Measurements from ENCODE around the gene KCMF1. TPM values are rescaled to one million over a fixed set of nuclear protein-coding genes. Genes with fewer than 3 reads are reported as not detected.

KCMF1 gene
- total and polyA plus RNA-seq, 2 of the 13 experiments (the other 11 are each of a cell fraction or from before 2014, with no cell fraction given) = 62.1 to 116 TPM

- TF ChIP-seq ZSCAN5A (CRISPR knock-in tag; IDR thresholded peaks at IDR 0.05; ENCODE audit: borderline replicate concordance) (peak; percentile 46; the same call in 1 of the 2 replicates), NFKB2 (CRISPR knock-in tag; IDR thresholded peaks at IDR 0.05; ENCODE audit: borderline replicate concordance) (peak; percentile 89; the same call in 1 of the 2 replicates), CREM (IDR thresholded peaks at IDR 0.05) (peak; percentile 46; the same call in 1 of the 2 replicates), CREM (CRISPR knock-in tag; IDR thresholded peaks at IDR 0.05) (no peak; the same call in 1 of the 2 replicates), ZFP41 (CRISPR knock-in tag; IDR thresholded peaks at IDR 0.05; ENCODE audit: borderline replicate concordance) (no peak), PBX3 (CRISPR knock-in tag; IDR thresholded peaks at IDR 0.05; ENCODE audit: borderline replicate concordance) (no peak), SMAD9 (CRISPR knock-in tag; IDR thresholded peaks at IDR 0.05) (peak; percentile 61; the same call in 1 of the 2 replicates), ZNF30 (CRISPR knock-in tag; IDR thresholded peaks at IDR 0.05) (no peak), KDM2A (CRISPR knock-in tag; IDR thresholded peaks at IDR 0.05; ENCODE audit: borderline replicate concordance, low read depth) (peak; percentile 98), NR0B2 (CRISPR knock-in tag; IDR thresholded peaks at IDR 0.05) (0 out of 2 replicates have a peak, but pooled peaks have one; percentile 57), ONECUT2 (CRISPR knock-in tag; IDR thresholded peaks at IDR 0.05) (no peak), MTA3 (CRISPR knock-in tag; IDR thresholded peaks at IDR 0.05) (no peak), CCDC6 (CRISPR knock-in tag; IDR thresholded peaks at IDR 0.05) (peak; percentile 99), ARNTL (CRISPR knock-in tag; IDR thresholded peaks at IDR 0.05) (peak; percentile 91; the same call in 1 of the 2 replicates), CEBPG (CRISPR knock-in tag; IDR thresholded peaks at IDR 0.05) (peak; percentile 98), NR2F2 (IDR thresholded peaks at IDR 0.05; ENCODE audit: borderline replicate concordance, low read depth) (peak; percentile 70; the same call in 1 of the 2 replicates), ZNF737 (CRISPR knock-in tag; IDR thresholded peaks at IDR 0.05; ENCODE audit: borderline replicate concordance) (no peak), MXD1 (CRISPR knock-in tag; IDR thresholded peaks at IDR 0.05) (0 out of 2 replicates have a peak, but pooled peaks have one; percentile 13), ZNF263 (CRISPR knock-in tag; IDR thresholded peaks at IDR 0.05) (peak; percentile 97), PAWR (CRISPR knock-in tag; IDR thresholded peaks at IDR 0.05; ENCODE audit: borderline replicate concordance) (peak; percentile 82; the same call in 1 of the 2 replicates), ZNF547 (CRISPR knock-in tag; IDR thresholded peaks at IDR 0.05) (peak; percentile 87), NR1H2 (CRISPR knock-in tag; IDR thresholded peaks at IDR 0.05; ENCODE audit: borderline replicate concordance, low read depth) (no peak), GATAD1 (CRISPR knock-in tag; IDR thresholded peaks at IDR 0.05) (peak; percentile 87), MYNN (CRISPR knock-in tag; IDR thresholded peaks at IDR 0.05; ENCODE audit: low read depth) (peak; percentile 49; the same call in 1 of the 2 replicates), ZNF512B (CRISPR knock-in tag; IDR thresholded peaks at IDR 0.05; ENCODE audit: borderline replicate concordance) (peak; percentile 86)
These were observed 45.1 kb upstream of the KCMF1 start (continued) for GRCh38 chr2:84925724-84926376.
